Transverse colon (tissue), 3 donors: ENCODE data around the gene DNAH11.

Experiments
- CTCF ChIP-seq, 5 experiments: fragments of 200-600 bp in 3 of 5; fragments of 450-650 bp in 2 of 5; sonication (generic) in 3 of 5; IDR thresholded peaks; 1 replicate in 2 of 5; 2 replicates in 3 of 5; pipeline ENCODE4 v1.5.1; 2016 to 2017; ENCODE audit warnings: antibody characterized with exemption in 5 of 5, inconsistent platforms in 3 of 5, mild to moderate bottlenecking in 2 of 5, moderate library complexity in 1 of 5
- EP300 ChIP-seq: sonication (generic); formaldehyde crosslinking; IDR thresholded peaks from one replicate; pipeline ENCODE4 v1.6.1; 2017; ENCODE audit warnings: antibody characterized with exemption, low read depth

- TF ChIP-seq CTCF (IDR thresholded peaks at IDR 0.05) (no peak), EP300 (no peak)
These were observed 22.8 kb downstream of the DNAH11 start for GRCh38 chr7:21565614-21566013.
